Endothelial cell of umbilical vein (primary cell): ENCODE results near the gene CCDC3. TPM values are rescaled to one million over a fixed set of nuclear protein-coding genes. Genes with fewer than 3 reads are reported as not detected.

Experiments
- BruUV-seq: library from RNA; stranded (reverse); fragments of 400-500 nt; replicated peaks from 2 replicates; lab custom pipeline; 2021; lab: Mats Ljungman, UMichigan
- CTCF ChIA-PET: fragments of 300-600, 350-600 bp; sonication (Branson Sonifier 250); formaldehyde crosslinking; loops from one replicate; lab custom pipeline; 2021; ENCODE audit warnings: antibody characterized with exemption, inconsistent platforms; lab: Charles Lee
- POLR2A ChIA-PET: fragments of 300-600, 350-600 bp; sonication (Branson Sonifier 250); formaldehyde crosslinking; loops from one replicate; lab custom pipeline; 2021; ENCODE audit warnings: antibody characterized with exemption, inconsistent platforms; lab: Charles Lee
- DNase-seq: peaks from one replicate; pipeline ENCODE4 v3.0.0-alpha.2; 2011; ENCODE audit warnings: low read depth, low spot score
- FAIRE-seq: peaks from 2 replicates; lab custom pipeline; 2011; peaks lifted over from hg19 to GRCh38; lab: Jason Lieb, UNC
- H2AFZ ChIP-seq: 2 replicates; pipeline ENCODE4 v1.6.0; 2012; ENCODE audit warnings: low read depth, low read length, control low read depth, inconsistent platforms
- H3K27ac ChIP-seq: 2 replicates; pipeline ENCODE4 v1.5.1; 2011; ENCODE audit warnings: low read depth, mild to moderate bottlenecking, control low read depth, low read length, moderate library complexity; ENCODE audit not compliant: insufficient read depth
- H3K27me3 ChIP-seq, 2 experiments: 2 replicates each; pipeline versions ENCODE4 v1.6.0 to v1.6.1; 2011; ENCODE audit warnings: low read length in 2 of 2, mixed read lengths in 1 of 2; ENCODE audit not compliant: control insufficient read depth in 2 of 2, insufficient read depth in 2 of 2
- H3K36me3 ChIP-seq, 2 experiments: 2 replicates in 1 of 2; 3 replicates in 1 of 2; pipeline ENCODE4 v1.5.1; 2011; ENCODE audit warnings: low read length in 2 of 2, mild to moderate bottlenecking in 1 of 2, moderate library complexity in 1 of 2; ENCODE audit not compliant: control insufficient read depth in 2 of 2, insufficient read depth in 2 of 2; ENCODE audit errors: extremely low read depth in 1 of 2
- H3K4me1 ChIP-seq: 3 replicates; pipeline ENCODE4 v1.5.1; 2011; ENCODE audit warnings: mild to moderate bottlenecking, low read length; ENCODE audit not compliant: control insufficient read depth, insufficient read depth; ENCODE audit errors: extremely low read depth
- H3K4me2 ChIP-seq: 2 replicates; pipeline ENCODE4 v1.6.1; 2011; ENCODE audit warnings: low read length, control low read depth, mixed read lengths; ENCODE audit not compliant: insufficient read depth
- H3K4me3 ChIP-seq, 3 experiments: fragments of 200-600 bp in 1 of 3; sonication (generic), shearing (Covaris generic) in 1 of 3; replicated peaks in 1 of 3; 2 replicates each; pipeline ENCODE4 v1.5.1; 2011 to 2016; ENCODE audit warnings: control low read depth in 3 of 3, low read length in 3 of 3, mild to moderate bottlenecking in 2 of 3, inconsistent platforms in 1 of 3, low read depth in 1 of 3, moderate library complexity in 1 of 3; ENCODE audit not compliant: insufficient read depth in 1 of 3
- H3K79me2 ChIP-seq: 2 replicates; pipeline ENCODE4 v1.6.0; 2012; ENCODE audit warnings: low read length, inconsistent platforms; ENCODE audit not compliant: control insufficient read depth, insufficient read depth
- H3K9ac ChIP-seq: replicated peaks from 2 replicates; pipeline ENCODE3; 2011; ENCODE audit warnings: low read length, control low read depth; ENCODE audit not compliant: insufficient read depth; ENCODE audit errors: extremely low read depth
- H3K9me1 ChIP-seq: replicated peaks from 3 replicates; pipeline ENCODE4 v1.6.0; 2011; ENCODE audit warnings: mild to moderate bottlenecking, low read length; ENCODE audit not compliant: control insufficient read depth, insufficient read depth; ENCODE audit errors: extremely low read depth
- H3K9me3 ChIP-seq: replicated peaks from 2 replicates; pipeline ENCODE4 v1.5.1; 2012; ENCODE audit warnings: low read length, inconsistent platforms; ENCODE audit not compliant: control insufficient read depth, insufficient read depth
- H4K20me1 ChIP-seq: replicated peaks from 2 replicates; pipeline ENCODE3; 2011; ENCODE audit warnings: mild to moderate bottlenecking, low read length; ENCODE audit not compliant: control insufficient read depth, insufficient read depth; ENCODE audit errors: extremely low read depth
- CTCF ChIP-seq, 2 donors: IDR thresholded peaks; 1 replicate in 1 of 2; 2 replicates in 1 of 2; pipeline ENCODE4 v1.5.1; 2011; ENCODE audit warnings: low read length in 2 of 2, mild to moderate bottlenecking in 2 of 2, moderate library complexity in 2 of 2, control low read depth in 1 of 2, inconsistent platforms in 1 of 2, low read depth in 1 of 2; ENCODE audit not compliant: insufficient read depth in 1 of 2; ENCODE audit errors: extremely low read depth in 1 of 2
- EZH2 ChIP-seq: IDR thresholded peaks from 2 replicates; pipeline ENCODE4 v1.6.1; 2012; ENCODE audit warnings: borderline replicate concordance, low read depth, mild to moderate bottlenecking, moderate library complexity, low read length, inconsistent platforms; ENCODE audit not compliant: severe bottlenecking
- FOS ChIP-seq: IDR thresholded peaks from 2 replicates; pipeline ENCODE4 v1.6.1; 2011; ENCODE audit warnings: mild to moderate bottlenecking, low read length, moderate library complexity, borderline replicate concordance; ENCODE audit not compliant: insufficient read depth
- GATA2 ChIP-seq: IDR thresholded peaks from 2 replicates; pipeline ENCODE4 v1.7.0; 2011; ENCODE audit warnings: low read depth, mild to moderate bottlenecking, moderate library complexity, mixed read lengths, low read length; ENCODE audit not compliant: insufficient read length, insufficient read depth
- JUN ChIP-seq: IDR thresholded peaks from 2 replicates; pipeline ENCODE4 v1.6.1; 2011; ENCODE audit warnings: borderline replicate concordance, low read depth; ENCODE audit not compliant: insufficient read length, insufficient read depth
- MAX ChIP-seq: IDR thresholded peaks from 2 replicates; pipeline ENCODE4 v1.6.1; 2011; ENCODE audit not compliant: insufficient read depth, insufficient read length
- MYC ChIP-seq: IDR thresholded peaks from one replicate; pipeline ENCODE4 v1.6.1; 2011; ENCODE audit warnings: mild to moderate bottlenecking, low read depth, low read length
- POLR2A ChIP-seq: IDR thresholded peaks from 2 replicates; pipeline ENCODE4 v1.6.1; 2012; ENCODE audit warnings: low read depth, mild to moderate bottlenecking, control low read depth, low read length
- POLR2AphosphoS5 ChIP-seq: IDR thresholded peaks from 2 replicates; pipeline ENCODE4 v1.6.1; 2012; ENCODE audit warnings: low read depth, mild to moderate bottlenecking, control low read depth, low read length, moderate library complexity; ENCODE audit not compliant: insufficient read depth
- dilution Hi-C: fragments of 300-500 bp; cut with MboI; formaldehyde crosslinking; loops from one replicate; pipeline ENCODE4 v1.15.0; 2019; ENCODE audit warnings: low sequenced_read_pairs; ENCODE audit not compliant: extremely low pct_ligation_motif_present
- intact Hi-C: fragments of 100-400 bp; cut with micrococcal nuclease; formaldehyde crosslinking; loops from one replicate; pipeline ENCODE4 v1.10.0; 2022
- polyA plus RNA-seq, 4 experiments: library from polyadenylated mRNA; depleted of rRNA in 3 of 4; stranded (reverse) in 3 of 4; unstranded in 1 of 4; fragments of >200 nt; gene quantifications; 2 replicates each; pipeline versions ENCODE4 v1.2.1 to v1.2.3, GENCODE V29; 2011 to 2012; ENCODE audit warnings: missing spikeins in 1 of 4
- total RNA-seq: library from RNA; stranded (reverse); gene quantifications from 2 replicates; pipeline ENCODE4 v1.2.3, GENCODE V29; 2021

The CCDC3 gene
- total and polyA plus RNA-seq, 2 donors (not counting 3 experiments of a cell fraction or from before 2014, with no cell fraction given) = 0.90 to 1.4 TPM

- Histone ChIP-seq H3K36me3 (no peaks in the 10 kb centered on the region), H2AFZ (no peak overlapping the region), H3K9ac (no peak overlapping the region), H3K4me2 (no peak overlapping the region), H3K9me1 (no peaks in the 10 kb centered on the region), H3K27ac (no peak overlapping the region), H3K4me1 (no peaks in the 10 kb centered on the region), H3K79me2 (no peaks in the 10 kb centered on the region), H3K4me3 (no peak overlapping the region), H3K9me3 (no peaks in the 10 kb centered on the region), H4K20me1 (no peaks in the 10 kb centered on the region), H3K27me3 (peaks cover 6% of the 10 kb centered on the region in 2 experiments)
- ChIA-PET POLR2A (no interaction called here), CTCF (interaction anchor here (1.0 kb wide), 1 partner anchor 106 kb away, joined by 3 read pairs; no protein-coding TSS in a partner anchor)
- intact Hi-C loops = no loop called here
- BruUV-seq = no TSS peak
- FAIRE-seq (no peak), DNase-seq (no peak)
- dilution Hi-C loops = no loop called here
- no peak for TF ChIP-seq POLR2A
- no peak for TF ChIP-seq GATA2
These were observed 113.0 kb downstream of the CCDC3 start for GRCh38 chr10:12888470-12888869.

- Histone ChIP-seq H3K9ac (no peak overlapping the region), H3K4me2 (no peak overlapping the region), H2AFZ (no peak overlapping the region), H3K27ac (no peak overlapping the region), H3K36me3 (no peaks in the 10 kb centered on the region), H3K9me3 (no peaks in the 10 kb centered on the region), H3K4me1 (no peaks in the 10 kb centered on the region), H3K27me3 (peaks cover 4 to 6% of the 10 kb centered on the region in 2 experiments), H4K20me1 (no peaks in the 10 kb centered on the region), H3K79me2 (no peaks in the 10 kb centered on the region), H3K4me3 (no peak overlapping the region), H3K9me1 (no peaks in the 10 kb centered on the region)
- FAIRE-seq (no peak), DNase-seq (no peak)
- ChIA-PET POLR2A (no interaction called here), CTCF (interaction anchor here (1.0 to 2.4 kb wide), 3 partner anchors 14 to 180 kb away, joined by 3 to 10 read pairs (median 7); no protein-coding TSS in a partner anchor)
- intact Hi-C loops = no loop called here
- no TSS peak for BruUV-seq
- TF ChIP-seq POLR2AphosphoS5 (no peak), FOS (no peak), CTCF (IDR thresholded peaks at IDR 0.05; ENCODE audit: extremely low read depth in 1 of 2, insufficient read depth in 1 of 2, low read depth in 1 of 2, low read length in 2 of 2) (no peak), MYC (no peak), JUN (no peak), POLR2A (no peak), MAX (no peak), EZH2 (no peak), GATA2 (no peak)
- dilution Hi-C loops = no loop called here
These were observed 113.7 kb downstream of the CCDC3 start for GRCh38 chr10:12887780-12888179.
